ENCODE measurements around the gene BCL2L11.

The BCL2L11 gene

DNA sequence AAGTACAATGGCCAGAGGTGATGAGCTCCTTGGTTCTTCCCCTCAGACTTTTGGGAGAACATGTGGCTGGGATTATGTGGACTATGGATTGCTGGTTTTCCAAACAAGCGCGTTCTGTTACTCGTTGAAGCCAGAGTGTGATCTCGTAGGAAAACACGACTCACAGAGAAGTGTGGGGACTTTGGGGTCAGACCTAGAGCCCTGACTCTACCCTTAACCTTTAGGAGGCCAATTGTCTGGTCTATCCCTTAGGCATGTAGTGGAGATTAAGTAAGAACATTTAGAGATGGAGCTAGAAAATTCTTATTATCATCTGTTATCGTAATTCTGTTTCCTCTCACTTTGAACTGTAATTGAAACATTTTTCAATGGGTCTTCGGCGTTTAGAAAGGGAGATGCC lies 35.8 kb downstream of the BCL2L11 start:
- WGBS (ENCODE audit: insufficient coverage, insufficient read length) = no CpG with 5 or more reads among the region's 8 CpGs
- H3K27ac ChIP-seq (ENCODE audit: low read length) = no peak overlapping the region
- H3K36me3 ChIP-seq (ENCODE audit: control insufficient read depth, insufficient read depth, low read length) = peaks cover 11% of the 10 kb centered on the region
- H3K4me1 ChIP-seq (ENCODE audit: control insufficient read depth, insufficient read depth, low read length) = no peaks in the 10 kb centered on the region; the same call in 1 of the 2 replicates
- H3K4me3 ChIP-seq (ENCODE audit: low read length) = no peak overlapping the region
- no peak for DNase-seq (ENCODE audit: low read depth, low spot score)
- no peaks in the 10 kb centered on the region for H3K9me3 ChIP-seq (ENCODE audit: control insufficient read depth, insufficient read depth, low read length)
- no peaks in the 10 kb centered on the region for H3K27me3 ChIP-seq (ENCODE audit: control insufficient read depth, insufficient read depth, low read length)

- no CpG with 5 or more reads among the region's 5 CpGs for WGBS (ENCODE audit: insufficient coverage, insufficient read length)
- Histone ChIP-seq H3K27me3 (ENCODE audit: control insufficient read depth, insufficient read depth, low read length) (no peaks in the 10 kb centered on the region), H3K4me1 (ENCODE audit: control insufficient read depth, insufficient read depth, low read length) (no peaks in the 10 kb centered on the region; the same call in 1 of the 2 replicates), H3K9me3 (ENCODE audit: control insufficient read depth, insufficient read depth, low read length) (no peaks in the 10 kb centered on the region), H3K4me3 (ENCODE audit: low read length) (no peak overlapping the region), H3K36me3 (ENCODE audit: control insufficient read depth, insufficient read depth, low read length) (peaks cover 5% of the 10 kb centered on the region), H3K27ac (ENCODE audit: low read length) (no peak overlapping the region)
- no peak for DNase-seq (ENCODE audit: low read depth, low spot score)
Measured at GRCh38 chr2:111157071-111157661, 36.5 kb downstream of the BCL2L11 start.

DNA sequence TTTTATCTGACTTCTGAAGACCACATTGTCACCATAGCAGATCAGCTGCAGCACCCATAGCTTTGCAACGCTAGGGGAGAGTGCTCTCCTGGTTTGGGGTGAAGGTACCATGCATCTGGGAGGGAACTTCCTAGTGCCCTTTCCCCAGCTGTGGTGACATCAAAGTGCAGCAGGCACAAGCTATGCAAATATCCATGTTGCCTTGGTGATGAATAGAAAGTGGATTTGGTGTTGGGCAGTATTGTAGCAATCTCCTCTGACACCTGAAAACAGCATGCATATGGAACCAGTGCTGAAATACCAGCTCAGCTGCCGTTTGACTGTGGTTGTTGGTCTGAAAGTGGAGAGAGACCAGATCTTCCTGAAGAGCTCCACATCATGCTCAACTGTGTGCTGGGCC lies 37.1 kb downstream of the BCL2L11 start:
- no CpG with 5 or more reads among the region's 2 CpGs for WGBS (ENCODE audit: insufficient coverage, insufficient read length)
- no peak for DNase-seq (ENCODE audit: low read depth, low spot score)
- Histone ChIP-seq H3K36me3 (ENCODE audit: control insufficient read depth, insufficient read depth, low read length) (peaks cover 3% of the 10 kb centered on the region), H3K9me3 (ENCODE audit: control insufficient read depth, insufficient read depth, low read length) (no peaks in the 10 kb centered on the region), H3K4me3 (ENCODE audit: low read length) (no peak overlapping the region), H3K4me1 (ENCODE audit: control insufficient read depth, insufficient read depth, low read length) (no peaks in the 10 kb centered on the region; the same call in 1 of the 2 replicates), H3K27me3 (ENCODE audit: control insufficient read depth, insufficient read depth, low read length) (no peaks in the 10 kb centered on the region), H3K27ac (ENCODE audit: low read length) (no peak overlapping the region)

GRCh38 chr2:111159641-111160040 lies 38.9 kb downstream of the BCL2L11 start:
- Histone ChIP-seq H3K4me1 (ENCODE audit: control insufficient read depth, insufficient read depth, low read length) (peaks cover 2% of the 10 kb centered on the region; the same call in 1 of the 2 replicates), H3K4me3 (ENCODE audit: low read length) (no peak overlapping the region), H3K9me3 (ENCODE audit: control insufficient read depth, insufficient read depth, low read length) (no peaks in the 10 kb centered on the region), H3K27ac (ENCODE audit: low read length) (no peak overlapping the region), H3K36me3 (ENCODE audit: control insufficient read depth, insufficient read depth, low read length) (no peaks in the 10 kb centered on the region; the same call in none of the 2 replicates), H3K27me3 (ENCODE audit: control insufficient read depth, insufficient read depth, low read length) (no peaks in the 10 kb centered on the region)
- no peak for DNase-seq (ENCODE audit: low read depth, low spot score)
- no CpG with 5 or more reads among the region's 5 CpGs for WGBS (ENCODE audit: insufficient coverage, insufficient read length)

DNA sequence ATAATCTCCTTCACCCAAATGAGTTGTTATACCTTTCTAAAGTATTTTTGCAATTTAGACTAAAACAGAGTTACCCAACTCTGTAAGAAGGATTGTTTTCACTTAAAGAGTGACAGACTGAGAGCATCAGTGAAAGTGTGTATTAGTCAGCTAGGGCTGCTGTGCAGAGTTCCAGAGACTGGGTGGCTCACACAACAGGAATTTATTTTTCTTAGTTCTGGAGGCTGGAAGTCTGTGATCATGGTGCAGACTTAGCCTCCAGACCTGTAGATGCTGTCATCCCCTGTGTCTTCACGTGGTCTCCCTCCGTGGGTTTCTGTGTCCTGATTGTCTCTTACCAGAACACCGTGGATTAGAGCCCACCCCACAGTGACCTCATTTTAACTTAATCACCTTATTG lies 40.0 kb downstream of the BCL2L11 start:
- Histone ChIP-seq H3K27ac (ENCODE audit: low read length) (no peak overlapping the region), H3K27me3 (ENCODE audit: control insufficient read depth, insufficient read depth, low read length) (no peaks in the 10 kb centered on the region), H3K4me3 (ENCODE audit: low read length) (no peak overlapping the region), H3K36me3 (ENCODE audit: control insufficient read depth, insufficient read depth, low read length) (no peaks in the 10 kb centered on the region; the same call in none of the 2 replicates), H3K9me3 (ENCODE audit: control insufficient read depth, insufficient read depth, low read length) (no peaks in the 10 kb centered on the region), H3K4me1 (ENCODE audit: control insufficient read depth, insufficient read depth, low read length) (peaks cover 2% of the 10 kb centered on the region; the same call in 1 of the 2 replicates)
- WGBS (ENCODE audit: insufficient coverage, insufficient read length) = no CpG with 5 or more reads among the region's 3 CpGs
- no peak for DNase-seq (ENCODE audit: low read depth, low spot score)

- peaks cover 4% of the 10 kb centered on the region for H3K36me3 ChIP-seq (ENCODE audit: control insufficient read depth, insufficient read depth, low read length)
- H3K4me3 ChIP-seq (ENCODE audit: low read length) = no peak overlapping the region
Measured at GRCh38 chr2:111161971-111162370, 41.3 kb downstream of the BCL2L11 start.

GRCh38 chr2:111162718-111163331 lies 42.1 kb downstream of the BCL2L11 start:
- no CpG with 5 or more reads among the region's 12 CpGs for WGBS (ENCODE audit: insufficient coverage, insufficient read length)
- peaks cover 2% of the 10 kb centered on the region for H3K4me1 ChIP-seq (ENCODE audit: control insufficient read depth, insufficient read depth, low read length)
- no peak for DNase-seq (ENCODE audit: low read depth, low spot score)
- no peak overlapping the region for H3K27ac ChIP-seq (ENCODE audit: low read length)
- H3K36me3 ChIP-seq (ENCODE audit: control insufficient read depth, insufficient read depth, low read length) = peaks cover 4% of the 10 kb centered on the region
- no peak overlapping the region for H3K4me3 ChIP-seq (ENCODE audit: low read length)
- no peaks in the 10 kb centered on the region for H3K9me3 ChIP-seq (ENCODE audit: control insufficient read depth, insufficient read depth, low read length)
- H3K27me3 ChIP-seq (ENCODE audit: control insufficient read depth, insufficient read depth, low read length) = no peaks in the 10 kb centered on the region

More at GRCh38 chr2:111161971-111162370, 41.3 kb downstream of the BCL2L11 start:
- no peak for DNase-seq (ENCODE audit: low read depth, low spot score)
- Histone ChIP-seq H3K4me1 (ENCODE audit: control insufficient read depth, insufficient read depth, low read length) (peaks cover 2% of the 10 kb centered on the region), H3K9me3 (ENCODE audit: control insufficient read depth, insufficient read depth, low read length) (no peaks in the 10 kb centered on the region), H3K27ac (ENCODE audit: low read length) (no peak overlapping the region), H3K27me3 (ENCODE audit: control insufficient read depth, insufficient read depth, low read length) (no peaks in the 10 kb centered on the region)
- no CpG with 5 or more reads among the region's 12 CpGs for WGBS (ENCODE audit: insufficient coverage, insufficient read length)

GRCh38 chr2:111164078-111164477 lies 43.4 kb downstream of the BCL2L11 start:
- WGBS (ENCODE audit: insufficient coverage, insufficient read length) = no CpG with 5 or more reads among the region's 12 CpGs
- Histone ChIP-seq H3K4me3 (ENCODE audit: low read length) (no peak overlapping the region), H3K27ac (ENCODE audit: low read length) (no peak overlapping the region), H3K9me3 (ENCODE audit: control insufficient read depth, insufficient read depth, low read length) (no peaks in the 10 kb centered on the region), H3K4me1 (ENCODE audit: control insufficient read depth, insufficient read depth, low read length) (peaks cover 2% of the 10 kb centered on the region), H3K36me3 (ENCODE audit: control insufficient read depth, insufficient read depth, low read length) (peaks cover 4% of the 10 kb centered on the region), H3K27me3 (ENCODE audit: control insufficient read depth, insufficient read depth, low read length) (no peaks in the 10 kb centered on the region)
- DNase-seq (ENCODE audit: low read depth, low spot score) = no peak

- Histone ChIP-seq H3K9me3 (ENCODE audit: control insufficient read depth, insufficient read depth, low read length) (no peaks in the 10 kb centered on the region), H3K27ac (ENCODE audit: low read length) (no peak overlapping the region), H3K27me3 (ENCODE audit: control insufficient read depth, insufficient read depth, low read length) (no peaks in the 10 kb centered on the region), H3K36me3 (ENCODE audit: control insufficient read depth, insufficient read depth, low read length) (peaks cover 4% of the 10 kb centered on the region), H3K4me3 (ENCODE audit: low read length) (no peak overlapping the region), H3K4me1 (ENCODE audit: control insufficient read depth, insufficient read depth, low read length) (peaks cover 2% of the 10 kb centered on the region)
- DNase-seq (ENCODE audit: low read depth, low spot score) = no peak
- no CpG with 5 or more reads among the region's 7 CpGs for WGBS (ENCODE audit: insufficient coverage, insufficient read length)
Measured at GRCh38 chr2:111165084-111165483, 44.4 kb downstream of the BCL2L11 start.

- Histone ChIP-seq H3K27ac (ENCODE audit: low read length) (no peak overlapping the region), H3K4me3 (ENCODE audit: low read length) (no peak overlapping the region), H3K9me3 (ENCODE audit: control insufficient read depth, insufficient read depth, low read length) (no peaks in the 10 kb centered on the region), H3K36me3 (ENCODE audit: control insufficient read depth, insufficient read depth, low read length) (peaks cover 4% of the 10 kb centered on the region), H3K27me3 (ENCODE audit: control insufficient read depth, insufficient read depth, low read length) (no peaks in the 10 kb centered on the region), H3K4me1 (ENCODE audit: control insufficient read depth, insufficient read depth, low read length) (peaks cover 2% of the 10 kb centered on the region)
- DNase-seq (ENCODE audit: low read depth, low spot score) = no peak
- no CpG with 5 or more reads among the region's 5 CpGs for WGBS (ENCODE audit: insufficient coverage, insufficient read length)
Measured at GRCh38 chr2:111166115-111166514, 45.4 kb downstream of the BCL2L11 start.

Measured in iPS DF 6.9 (cell line).